ENCODE measurements around the gene LDHA. TPM values are rescaled to one million over a fixed set of nuclear protein-coding genes. Genes with fewer than 3 reads are reported as not detected.
A peak's percentile ranks its signal among the peaks of the same experiment; 100 is the strongest.

The LDHA gene
- total and polyA plus RNA-seq, 9 of the 15 experiments (the other 6 are each of a cell fraction or from before 2014, with no cell fraction given): 535 to 3,001 (median 926) TPM

DNA sequence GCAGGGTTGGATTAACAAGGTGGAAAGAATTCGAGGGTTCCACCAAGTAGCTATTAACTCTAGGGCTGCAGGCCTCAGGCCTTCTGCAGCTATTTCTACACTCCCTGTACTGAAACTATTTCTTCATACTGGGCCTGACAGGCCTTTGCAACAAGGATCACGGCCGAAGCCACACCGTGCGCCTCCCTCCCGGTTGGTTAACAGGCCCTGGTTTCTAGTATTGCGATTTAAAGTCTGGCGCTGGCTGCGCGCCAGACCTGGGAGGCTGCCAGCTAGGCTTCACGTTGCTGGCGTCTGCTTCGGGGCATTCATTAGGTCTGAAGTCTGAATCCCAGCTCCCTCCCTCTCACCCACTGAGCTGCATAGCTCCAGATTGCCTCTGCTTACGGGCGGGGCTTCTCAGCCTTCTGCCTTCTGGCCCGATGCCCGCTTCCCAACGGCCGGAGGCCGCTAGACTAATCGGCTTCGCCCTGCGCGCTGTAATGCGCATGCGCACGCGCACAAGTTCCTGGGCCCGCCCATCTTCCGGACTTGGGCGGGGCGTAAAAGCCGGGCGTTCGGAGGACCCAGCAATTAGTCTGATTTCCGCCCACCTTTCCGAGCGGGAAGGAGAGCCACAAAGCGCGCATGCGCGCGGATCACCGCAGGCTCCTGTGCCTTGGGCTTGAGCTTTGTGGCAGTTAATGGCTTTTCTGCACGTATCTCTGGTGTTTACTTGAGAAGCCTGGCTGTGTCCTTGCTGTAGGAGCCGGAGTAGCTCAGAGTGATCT lies 1.6 kb downstream of the LDHA start (continued):
- TF ChIP-seq, protein P1, sequence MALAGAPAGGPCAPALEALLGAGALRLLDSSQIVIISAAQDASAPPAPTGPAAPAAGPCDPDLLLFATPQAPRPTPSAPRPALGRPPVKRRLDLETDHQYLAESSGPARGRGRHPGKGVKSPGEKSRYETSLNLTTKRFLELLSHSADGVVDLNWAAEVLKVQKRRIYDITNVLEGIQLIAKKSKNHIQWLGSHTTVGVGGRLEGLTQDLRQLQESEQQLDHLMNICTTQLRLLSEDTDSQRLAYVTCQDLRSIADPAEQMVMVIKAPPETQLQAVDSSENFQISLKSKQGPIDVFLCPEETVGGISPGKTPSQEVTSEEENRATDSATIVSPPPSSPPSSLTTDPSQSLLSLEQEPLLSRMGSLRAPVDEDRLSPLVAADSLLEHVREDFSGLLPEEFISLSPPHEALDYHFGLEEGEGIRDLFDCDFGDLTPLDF (CRISPR knock-in tag; IDR thresholded peaks at IDR 0.05): peak; percentile 58; the same call in 1 of the 2 replicates
- TF ChIP-seq, protein P2, sequence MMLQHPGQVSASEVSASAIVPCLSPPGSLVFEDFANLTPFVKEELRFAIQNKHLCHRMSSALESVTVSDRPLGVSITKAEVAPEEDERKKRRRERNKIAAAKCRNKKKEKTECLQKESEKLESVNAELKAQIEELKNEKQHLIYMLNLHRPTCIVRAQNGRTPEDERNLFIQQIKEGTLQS (IDR thresholded peaks at IDR 0.05): no peak
- TF ChIP-seq, protein P2 (CRISPR knock-in tag; conservative IDR thresholded peaks at IDR 0.05): no peak
- TF ChIP-seq NCOA1 (IDR thresholded peaks at IDR 0.05; ENCODE audit: low read depth) (no peak), HNRNPK (IDR thresholded peaks at IDR 0.05; ENCODE audit: low read depth, low read length, poor library complexity, severe bottlenecking) (no peak), ZNF561 (CRISPR knock-in tag; conservative IDR thresholded peaks at IDR 0.05) (no peak), POLR3G (IDR thresholded peaks at IDR 0.05; ENCODE audit: extremely low read depth, insufficient read length, insufficient replicate concordance) (no peak), PRPF4 (IDR thresholded peaks at IDR 0.05; ENCODE audit: insufficient read depth, low read depth, low read length, poor library complexity, severe bottlenecking) (peak; percentile 40), CSDE1 (IDR thresholded peaks at IDR 0.05) (no peak), HDGF (IDR thresholded peaks at IDR 0.05) (no peak), ZNF589 (CRISPR knock-in tag; IDR thresholded peaks at IDR 0.05; ENCODE audit: low read depth) (no peak), ZNF212 (CRISPR knock-in tag; IDR thresholded peaks at IDR 0.05) (no peak), ZNF75A (CRISPR knock-in tag; IDR thresholded peaks at IDR 0.05) (no peak), KHSRP (IDR thresholded peaks at IDR 0.05) (no peak)
- TF ChIP-seq, protein P3, sequence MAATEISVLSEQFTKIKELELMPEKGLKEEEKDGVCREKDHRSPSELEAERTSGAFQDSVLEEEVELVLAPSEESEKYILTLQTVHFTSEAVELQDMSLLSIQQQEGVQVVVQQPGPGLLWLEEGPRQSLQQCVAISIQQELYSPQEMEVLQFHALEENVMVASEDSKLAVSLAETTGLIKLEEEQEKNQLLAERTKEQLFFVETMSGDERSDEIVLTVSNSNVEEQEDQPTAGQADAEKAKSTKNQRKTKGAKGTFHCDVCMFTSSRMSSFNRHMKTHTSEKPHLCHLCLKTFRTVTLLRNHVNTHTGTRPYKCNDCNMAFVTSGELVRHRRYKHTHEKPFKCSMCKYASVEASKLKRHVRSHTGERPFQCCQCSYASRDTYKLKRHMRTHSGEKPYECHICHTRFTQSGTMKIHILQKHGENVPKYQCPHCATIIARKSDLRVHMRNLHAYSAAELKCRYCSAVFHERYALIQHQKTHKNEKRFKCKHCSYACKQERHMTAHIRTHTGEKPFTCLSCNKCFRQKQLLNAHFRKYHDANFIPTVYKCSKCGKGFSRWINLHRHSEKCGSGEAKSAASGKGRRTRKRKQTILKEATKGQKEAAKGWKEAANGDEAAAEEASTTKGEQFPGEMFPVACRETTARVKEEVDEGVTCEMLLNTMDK (IDR thresholded peaks at IDR 0.05; ENCODE audit: borderline replicate concordance, insufficient read depth, low read depth, low read length, poor library complexity, severe bottlenecking): no peak
- TF ChIP-seq, protein P4, sequence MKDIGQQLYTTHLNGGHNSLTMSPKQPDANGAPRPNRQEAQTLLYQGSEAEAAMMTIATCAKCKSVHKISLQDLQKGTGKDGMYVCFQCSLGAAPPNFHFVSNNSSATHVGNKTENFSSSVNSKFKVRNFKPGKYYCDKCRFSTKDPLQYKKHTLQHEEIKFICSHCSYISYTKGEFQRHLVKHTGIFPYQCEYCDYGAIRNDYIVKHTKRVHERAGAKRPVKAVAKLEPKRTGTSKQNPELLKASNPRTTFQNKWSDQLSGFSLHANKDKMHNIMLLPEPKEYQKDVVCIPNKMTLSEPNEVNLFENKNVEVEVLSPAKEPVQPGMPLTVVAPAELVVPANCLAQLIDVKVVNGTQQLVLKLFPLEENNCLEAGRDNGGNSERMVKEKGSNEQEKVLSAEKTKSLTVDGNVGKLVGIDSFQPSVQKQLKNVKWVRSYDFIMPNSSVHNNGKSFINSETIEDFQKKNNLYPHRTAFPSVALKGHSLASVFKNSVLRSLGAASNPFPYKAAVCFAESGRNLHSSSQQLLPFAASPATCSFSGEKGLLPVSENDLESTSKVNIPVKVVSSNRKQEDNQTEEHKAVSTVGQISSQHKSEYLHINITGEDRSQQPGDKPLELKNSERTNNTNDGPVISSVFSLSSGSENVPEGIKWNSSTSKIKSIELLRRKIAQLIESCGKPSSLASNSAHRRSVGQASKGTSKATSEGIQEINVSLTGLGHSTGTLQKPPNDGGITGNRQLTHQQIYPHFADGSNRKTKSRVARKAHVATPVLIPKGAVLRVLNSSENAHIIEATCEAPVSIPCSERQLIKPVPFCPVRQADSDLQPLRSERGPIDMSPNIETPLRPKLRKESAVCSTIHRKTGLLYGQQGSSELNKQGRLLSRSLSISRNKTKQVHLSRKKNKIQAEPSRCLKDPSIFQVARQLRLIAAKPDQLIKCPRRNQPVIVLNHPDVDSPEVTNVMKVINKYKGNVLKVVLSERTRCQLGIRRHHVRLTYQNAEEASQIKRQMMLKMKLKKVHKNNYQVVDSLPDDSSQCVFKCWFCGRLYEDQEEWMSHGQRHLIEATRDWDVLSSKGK (CRISPR knock-in tag; IDR thresholded peaks at IDR 0.05): no peak
- TF ChIP-seq, protein P5, sequence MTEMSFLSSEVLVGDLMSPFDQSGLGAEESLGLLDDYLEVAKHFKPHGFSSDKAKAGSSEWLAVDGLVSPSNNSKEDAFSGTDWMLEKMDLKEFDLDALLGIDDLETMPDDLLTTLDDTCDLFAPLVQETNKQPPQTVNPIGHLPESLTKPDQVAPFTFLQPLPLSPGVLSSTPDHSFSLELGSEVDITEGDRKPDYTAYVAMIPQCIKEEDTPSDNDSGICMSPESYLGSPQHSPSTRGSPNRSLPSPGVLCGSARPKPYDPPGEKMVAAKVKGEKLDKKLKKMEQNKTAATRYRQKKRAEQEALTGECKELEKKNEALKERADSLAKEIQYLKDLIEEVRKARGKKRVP (CRISPR knock-in tag; IDR thresholded peaks at IDR 0.05): no peak
